ENCODE results near the gene SCNN1A.

GRCh38 chr12:6375269-6376078 is at the start of gene SCNN1A:
- TF ChIP-seq CTCF (IDR thresholded peaks at IDR 0.05; ENCODE audit: low read length) = no peak
- no peak for TF ChIP-seq EZH2 (IDR thresholded peaks at IDR 0.05; ENCODE audit: borderline replicate concordance, low read length)

Measured in OCI-LY1 (cell line).